WTC11 (cell line): ENCODE results near the gene BAIAP2L1.

Experiments
- EMX1 ChIP-seq: fragments of 250-450 bp; sonication (Bioruptor Pico); IDR thresholded peaks from 2 replicates; pipeline ENCODE4 v1.8.0; 2021; ENCODE audit warnings: mild to moderate bottlenecking
- GABPB1 ChIP-seq: sonication (generic); formaldehyde crosslinking; IDR thresholded peaks from 2 replicates; pipeline ENCODE4 v1.8.1; 2023; ENCODE audit warnings: mild to moderate bottlenecking, missing genetic modification reagents
- JUN ChIP-seq: sonication (generic); formaldehyde crosslinking; IDR thresholded peaks from 2 replicates; pipeline ENCODE4 v1.8.0; 2023; ENCODE audit warnings: mild to moderate bottlenecking, missing genetic modification reagents
- NR1H2 ChIP-seq: sonication (generic); formaldehyde crosslinking; IDR thresholded peaks from 2 replicates; pipeline ENCODE4 v1.9.0; 2021; ENCODE audit warnings: mild to moderate bottlenecking, moderate library complexity, missing genetic modification reagents
- NR2C2 ChIP-seq: sonication (generic); formaldehyde crosslinking; IDR thresholded peaks from 2 replicates; pipeline ENCODE4 v1.8.0; 2022; ENCODE audit warnings: mild to moderate bottlenecking, missing genetic modification reagents
- TF ChIP-seq, protein P1 (sequence below): fragments of 200-600 bp; IDR thresholded peaks from 2 replicates; pipeline ENCODE4 v1.8.0; 2022; ENCODE audit warnings: antibody characterized with exemption
- TF ChIP-seq, protein P2 (sequence below): sonication (generic); formaldehyde crosslinking; IDR thresholded peaks from 2 replicates; pipeline ENCODE4 v1.8.0; 2023; ENCODE audit warnings: mild to moderate bottlenecking, missing genetic modification reagents
- TF ChIP-seq, protein P3 (sequence below): sonication (generic); formaldehyde crosslinking; IDR thresholded peaks from 2 replicates; pipeline ENCODE4 v1.8.0; 2022; ENCODE audit warnings: mild to moderate bottlenecking, missing genetic modification reagents
- TF ChIP-seq, protein P4 (sequence below): fragments of 250-450 bp; sonication (Bioruptor Pico); IDR thresholded peaks from 2 replicates; pipeline ENCODE4 v1.9.0; 2021; ENCODE audit warnings: moderate library complexity, mild to moderate bottlenecking, inconsistent platforms, borderline replicate concordance

DNA sequence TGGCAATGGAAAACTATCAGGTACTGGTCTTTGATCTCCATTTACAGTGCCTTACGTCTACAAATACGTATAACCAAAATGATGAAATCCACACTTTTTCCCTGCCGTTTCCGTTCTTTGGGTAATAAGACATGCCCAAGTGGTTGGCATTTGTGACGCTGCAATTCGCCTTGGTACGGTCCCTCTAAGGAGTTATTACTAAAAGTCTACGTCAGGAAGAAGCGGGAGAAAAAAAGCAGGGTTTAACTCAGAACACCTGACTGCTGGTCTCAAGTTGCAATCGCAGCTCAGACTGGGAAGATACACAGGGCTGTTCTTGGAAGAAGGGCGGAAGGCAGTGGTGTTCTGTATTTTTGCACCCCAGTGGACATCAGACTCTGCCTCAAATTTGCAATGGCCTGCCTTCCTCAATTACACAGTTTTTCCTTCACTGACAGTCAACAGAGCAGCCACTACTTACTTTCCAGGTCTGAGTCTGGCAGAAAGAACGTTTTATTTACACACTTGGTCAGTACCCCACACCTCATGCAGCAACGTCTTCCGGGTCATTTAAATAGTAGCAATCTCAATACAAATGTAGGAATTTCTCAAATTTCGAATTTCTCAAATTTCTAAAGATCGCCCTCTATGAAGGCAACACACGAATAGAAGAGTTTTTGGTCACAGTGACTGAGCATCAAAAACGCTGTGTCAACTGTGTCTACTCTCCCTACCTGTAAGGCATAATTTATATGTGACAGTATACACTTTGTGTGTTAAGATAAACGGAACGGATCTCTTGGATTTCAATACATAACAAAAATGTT, 2.1 kb downstream of the BAIAP2L1 start:
- TF ChIP-seq, protein P1, sequence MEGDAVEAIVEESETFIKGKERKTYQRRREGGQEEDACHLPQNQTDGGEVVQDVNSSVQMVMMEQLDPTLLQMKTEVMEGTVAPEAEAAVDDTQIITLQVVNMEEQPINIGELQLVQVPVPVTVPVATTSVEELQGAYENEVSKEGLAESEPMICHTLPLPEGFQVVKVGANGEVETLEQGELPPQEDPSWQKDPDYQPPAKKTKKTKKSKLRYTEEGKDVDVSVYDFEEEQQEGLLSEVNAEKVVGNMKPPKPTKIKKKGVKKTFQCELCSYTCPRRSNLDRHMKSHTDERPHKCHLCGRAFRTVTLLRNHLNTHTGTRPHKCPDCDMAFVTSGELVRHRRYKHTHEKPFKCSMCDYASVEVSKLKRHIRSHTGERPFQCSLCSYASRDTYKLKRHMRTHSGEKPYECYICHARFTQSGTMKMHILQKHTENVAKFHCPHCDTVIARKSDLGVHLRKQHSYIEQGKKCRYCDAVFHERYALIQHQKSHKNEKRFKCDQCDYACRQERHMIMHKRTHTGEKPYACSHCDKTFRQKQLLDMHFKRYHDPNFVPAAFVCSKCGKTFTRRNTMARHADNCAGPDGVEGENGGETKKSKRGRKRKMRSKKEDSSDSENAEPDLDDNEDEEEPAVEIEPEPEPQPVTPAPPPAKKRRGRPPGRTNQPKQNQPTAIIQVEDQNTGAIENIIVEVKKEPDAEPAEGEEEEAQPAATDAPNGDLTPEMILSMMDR, result no peak
- TF ChIP-seq JUN (CRISPR knock-in tag), result no peak
- TF ChIP-seq, protein P2, sequence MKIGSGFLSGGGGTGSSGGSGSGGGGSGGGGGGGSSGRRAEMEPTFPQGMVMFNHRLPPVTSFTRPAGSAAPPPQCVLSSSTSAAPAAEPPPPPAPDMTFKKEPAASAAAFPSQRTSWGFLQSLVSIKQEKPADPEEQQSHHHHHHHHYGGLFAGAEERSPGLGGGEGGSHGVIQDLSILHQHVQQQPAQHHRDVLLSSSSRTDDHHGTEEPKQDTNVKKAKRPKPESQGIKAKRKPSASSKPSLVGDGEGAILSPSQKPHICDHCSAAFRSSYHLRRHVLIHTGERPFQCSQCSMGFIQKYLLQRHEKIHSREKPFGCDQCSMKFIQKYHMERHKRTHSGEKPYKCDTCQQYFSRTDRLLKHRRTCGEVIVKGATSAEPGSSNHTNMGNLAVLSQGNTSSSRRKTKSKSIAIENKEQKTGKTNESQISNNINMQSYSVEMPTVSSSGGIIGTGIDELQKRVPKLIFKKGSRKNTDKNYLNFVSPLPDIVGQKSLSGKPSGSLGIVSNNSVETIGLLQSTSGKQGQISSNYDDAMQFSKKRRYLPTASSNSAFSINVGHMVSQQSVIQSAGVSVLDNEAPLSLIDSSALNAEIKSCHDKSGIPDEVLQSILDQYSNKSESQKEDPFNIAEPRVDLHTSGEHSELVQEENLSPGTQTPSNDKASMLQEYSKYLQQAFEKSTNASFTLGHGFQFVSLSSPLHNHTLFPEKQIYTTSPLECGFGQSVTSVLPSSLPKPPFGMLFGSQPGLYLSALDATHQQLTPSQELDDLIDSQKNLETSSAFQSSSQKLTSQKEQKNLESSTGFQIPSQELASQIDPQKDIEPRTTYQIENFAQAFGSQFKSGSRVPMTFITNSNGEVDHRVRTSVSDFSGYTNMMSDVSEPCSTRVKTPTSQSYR (CRISPR knock-in tag), result no peak
- peak; percentile 40; the same call in 1 of the 2 replicates for TF ChIP-seq GABPB1
- TF ChIP-seq, protein P3, sequence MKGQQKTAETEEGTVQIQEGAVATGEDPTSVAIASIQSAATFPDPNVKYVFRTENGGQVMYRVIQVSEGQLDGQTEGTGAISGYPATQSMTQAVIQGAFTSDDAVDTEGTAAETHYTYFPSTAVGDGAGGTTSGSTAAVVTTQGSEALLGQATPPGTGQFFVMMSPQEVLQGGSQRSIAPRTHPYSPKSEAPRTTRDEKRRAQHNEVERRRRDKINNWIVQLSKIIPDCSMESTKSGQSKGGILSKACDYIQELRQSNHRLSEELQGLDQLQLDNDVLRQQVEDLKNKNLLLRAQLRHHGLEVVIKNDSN (CRISPR knock-in tag), result no peak
- TF ChIP-seq NR2C2, result no peak
- no peak for TF ChIP-seq EMX1
- no peak for TF ChIP-seq NR1H2 (CRISPR knock-in tag)
- TF ChIP-seq, protein P4, sequence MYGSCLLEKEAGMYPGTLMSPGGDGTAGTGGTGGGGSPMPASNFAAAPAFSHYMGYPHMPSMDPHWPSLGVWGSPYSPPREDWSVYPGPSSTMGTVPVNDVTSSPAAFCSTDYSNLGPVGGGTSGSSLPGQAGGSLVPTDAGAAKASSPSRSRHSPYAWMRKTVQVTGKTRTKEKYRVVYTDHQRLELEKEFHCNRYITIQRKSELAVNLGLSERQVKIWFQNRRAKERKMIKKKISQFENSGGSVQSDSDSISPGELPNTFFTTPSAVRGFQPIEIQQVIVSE (CRISPR knock-in tag), result no peak
